ENCODE measurements around the gene ZDHHC11B. TPM values are rescaled to one million over a fixed set of nuclear protein-coding genes. Genes with fewer than 3 reads are reported as not detected.
A peak's percentile ranks its signal among the peaks of the same experiment; 100 is the strongest.
"Not testable (repeated sequence)": the region's sequence is repeated elsewhere in the genome, so short reads cannot be mapped to it uniquely, and the experiment has no call there.

Gene ZDHHC11B
- total RNA-seq, 1 experiment from 2014 or later, result 1.4 TPM

DNA sequence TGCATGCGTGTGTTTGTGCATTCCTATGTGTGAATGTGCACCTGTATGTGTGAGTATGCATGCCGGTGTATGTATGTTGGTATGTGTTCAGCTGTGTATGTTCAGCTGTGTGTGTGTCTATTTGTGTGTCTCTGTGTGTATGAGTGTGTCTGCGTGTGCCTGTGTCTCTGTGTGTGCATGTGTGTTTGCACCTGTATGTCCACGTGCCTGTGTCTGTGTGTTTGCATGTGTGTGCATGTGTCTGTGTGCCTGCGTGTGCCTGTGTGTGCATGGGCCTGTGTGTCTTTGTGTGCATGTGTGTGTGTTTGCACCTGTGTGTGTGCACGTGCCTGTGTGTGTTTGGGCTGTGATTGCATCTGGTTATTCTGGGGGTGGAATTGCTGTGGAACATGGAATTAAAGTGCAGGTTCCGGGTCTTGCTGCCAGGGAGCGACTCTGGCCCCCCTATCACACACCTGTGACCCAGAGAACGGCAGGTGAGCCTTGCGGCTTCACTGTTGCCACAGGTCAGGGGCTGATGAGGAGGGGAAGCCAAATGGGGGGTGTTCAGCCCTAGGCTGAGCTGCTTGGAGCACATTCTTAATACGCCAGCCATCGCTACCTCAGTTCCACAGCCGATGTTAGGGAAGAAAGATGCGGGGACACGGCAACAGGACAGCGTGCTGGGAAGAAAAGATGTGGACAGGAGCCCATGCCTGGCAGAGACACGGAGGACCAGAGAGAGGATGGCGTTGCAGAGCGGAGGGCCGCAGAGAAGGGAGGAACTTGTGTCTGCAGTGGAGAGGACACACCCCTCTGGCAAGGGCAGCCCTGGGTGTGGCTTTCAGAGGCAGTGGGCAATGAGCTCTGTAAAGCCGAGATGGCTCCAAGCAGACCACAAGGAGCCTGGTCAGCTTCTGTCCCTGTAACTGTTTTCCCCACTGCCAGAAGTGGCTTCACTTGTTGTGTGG lies 87.5 kb downstream of the ZDHHC11B start:
- not testable (repeated sequence) for H3K27ac ChIP-seq (ENCODE audit: insufficient read length, low read depth, low read length); H3K23ac ChIP-seq (ENCODE audit: insufficient read length, low read depth, low read length); H3K4me1 Mint-ChIP-seq; H3K79me1 ChIP-seq (ENCODE audit: insufficient read depth, low read depth, low read length, poor library complexity, severe bottlenecking); H3K79me2 ChIP-seq (ENCODE audit: insufficient read depth, low read length); H2AK5ac ChIP-seq (ENCODE audit: insufficient read length, low read length); H2BK20ac ChIP-seq (ENCODE audit: low read depth, low read length, poor library complexity, severe bottlenecking); H3K14ac ChIP-seq (ENCODE audit: insufficient read depth, low read length); H3K9me3 Mint-ChIP-seq; H3K18ac ChIP-seq (ENCODE audit: insufficient read length, low read depth, low read length); H2BK120ac ChIP-seq (ENCODE audit: low read depth, low read length, poor library complexity, severe bottlenecking); H4K8ac ChIP-seq (replicated peaks; ENCODE audit: insufficient read length, low read depth, low read length); H3K4me2 ChIP-seq (ENCODE audit: insufficient read depth, insufficient read length, low read length); H4K20me1 ChIP-seq (ENCODE audit: control insufficient read depth, insufficient read depth, insufficient read length); H2BK15ac ChIP-seq (ENCODE audit: low read depth, low read length); H3K9ac ChIP-seq (ENCODE audit: extremely low read depth, insufficient read length, low read length); H3K4ac ChIP-seq (ENCODE audit: low read depth, low read length); H3T11ph ChIP-seq (ENCODE audit: low read length); H2BK12ac ChIP-seq (ENCODE audit: insufficient read length, low read depth, low read length); H3K4me1 ChIP-seq (ENCODE audit: insufficient read depth, low read length); H3K4me3 Mint-ChIP-seq; H3K36me3 Mint-ChIP-seq (ENCODE audit: insufficient read depth in 1 of 3, low read depth in 3 of 3); H3K56ac ChIP-seq (ENCODE audit: insufficient read length, low read depth, low read length); H4K91ac ChIP-seq (ENCODE audit: insufficient read length, low read depth, low read length); DNase-seq; H3K27me3 ChIP-seq (ENCODE audit: insufficient read depth, low read length); H2BK5ac ChIP-seq (ENCODE audit: insufficient read length, low read length); H2AFZ ChIP-seq (ENCODE audit: low read length); H4K5ac ChIP-seq (ENCODE audit: insufficient read length, low read depth, low read length); H3K23me2 ChIP-seq (ENCODE audit: insufficient read length, low read depth, low read length, poor library complexity, severe bottlenecking); H3K9me3 ChIP-seq (ENCODE audit: control insufficient read depth, low read depth, low read length)
- peaks cover 55% of the 10 kb centered on the region for H3K27me3 Mint-ChIP-seq (ENCODE audit: low read depth)
- WGBS (ENCODE audit: extremely low coverage, insufficient read length, low lambda C conversion rate), result no CpG with 5 or more reads among the region's 21 CpGs
- peak overlapping the region in 1 of 3 experiments; percentile 44; a peak in 1 of 7 replicates for H3K27ac Mint-ChIP-seq

- H3K4me2 ChIP-seq (ENCODE audit: insufficient read depth, insufficient read length, low read length); H3K27me3 ChIP-seq (ENCODE audit: insufficient read depth, low read length); H2BK20ac ChIP-seq (ENCODE audit: low read depth, low read length, poor library complexity, severe bottlenecking); H3K56ac ChIP-seq (ENCODE audit: insufficient read length, low read depth, low read length); H3K79me2 ChIP-seq (ENCODE audit: insufficient read depth, low read length); H3K4me3 Mint-ChIP-seq; H3K18ac ChIP-seq (ENCODE audit: insufficient read length, low read depth, low read length); H2BK5ac ChIP-seq (ENCODE audit: insufficient read length, low read length); H2AK5ac ChIP-seq (ENCODE audit: insufficient read length, low read length); H3K4me1 Mint-ChIP-seq; H4K20me1 ChIP-seq (ENCODE audit: control insufficient read depth, insufficient read depth, insufficient read length); H3K27ac Mint-ChIP-seq; H3K79me1 ChIP-seq (ENCODE audit: insufficient read depth, low read depth, low read length, poor library complexity, severe bottlenecking); H2BK12ac ChIP-seq (ENCODE audit: insufficient read length, low read depth, low read length); DNase-seq; H3K4me1 ChIP-seq (ENCODE audit: insufficient read depth, low read length); H2AFZ ChIP-seq (ENCODE audit: low read length); H2BK15ac ChIP-seq (ENCODE audit: low read depth, low read length); H3T11ph ChIP-seq (ENCODE audit: low read length); H3K4ac ChIP-seq (ENCODE audit: low read depth, low read length); H3K9me3 Mint-ChIP-seq; H3K9ac ChIP-seq (ENCODE audit: extremely low read depth, insufficient read length, low read length); H3K23me2 ChIP-seq (ENCODE audit: insufficient read length, low read depth, low read length, poor library complexity, severe bottlenecking); H3K27ac ChIP-seq (ENCODE audit: insufficient read length, low read depth, low read length); H3K23ac ChIP-seq (ENCODE audit: insufficient read length, low read depth, low read length); H3K36me3 Mint-ChIP-seq (ENCODE audit: insufficient read depth in 1 of 3, low read depth in 3 of 3); H4K5ac ChIP-seq (ENCODE audit: insufficient read length, low read depth, low read length); H3K9me3 ChIP-seq (ENCODE audit: control insufficient read depth, low read depth, low read length); H3K14ac ChIP-seq (ENCODE audit: insufficient read depth, low read length); H4K91ac ChIP-seq (ENCODE audit: insufficient read length, low read depth, low read length); H2BK120ac ChIP-seq (ENCODE audit: low read depth, low read length, poor library complexity, severe bottlenecking); H4K8ac ChIP-seq (replicated peaks; ENCODE audit: insufficient read length, low read depth, low read length): not testable (repeated sequence)
- H3K27me3 Mint-ChIP-seq (ENCODE audit: low read depth), result peaks cover 47% of the 10 kb centered on the region
- WGBS (ENCODE audit: extremely low coverage, insufficient read length, low lambda C conversion rate), result no CpG with 5 or more reads among the region's 8 CpGs
These were observed 88.3 kb downstream of the ZDHHC11B start for GRCh38 chr5:696191-696590.
